Adipose tissue (tissue), 3 donors: Measurements from ENCODE around the gene OTOGL. TPM values are rescaled to one million over a fixed set of nuclear protein-coding genes. Genes with fewer than 3 reads are reported as not detected.
"Not testable (repeated sequence)": the region's sequence is repeated elsewhere in the genome, so short reads cannot be mapped to it uniquely, and the experiment has no call there.

Experiments used
- H3K27ac ChIP-seq: one replicate; pipeline ENCODE4 v1.5.1; 2013; ENCODE audit warnings: low read depth, low read length
- WGBS, 3 donors: extraction: QIAGEN DNeasy Blood & Tissue Kit; methylation state at CpG; one replicate each; pipeline ENCODE4 v1.1.7; 2013; 5-methylcytosine and 5-hydroxymethylcytosine counted together
- polyA plus RNA-seq, 3 donors: library from polyadenylated mRNA; stranded (reverse); fragments of 200-250 nt; gene quantifications; one replicate each; pipeline ENCODE4 v1.2.3, GENCODE V29; 2013
- donor health status: healthy with polysubstance abuse.
- donor health status: Bipolar disorder and iron deficiency.
- donor health status: healthy.

Gene OTOGL, protein sequence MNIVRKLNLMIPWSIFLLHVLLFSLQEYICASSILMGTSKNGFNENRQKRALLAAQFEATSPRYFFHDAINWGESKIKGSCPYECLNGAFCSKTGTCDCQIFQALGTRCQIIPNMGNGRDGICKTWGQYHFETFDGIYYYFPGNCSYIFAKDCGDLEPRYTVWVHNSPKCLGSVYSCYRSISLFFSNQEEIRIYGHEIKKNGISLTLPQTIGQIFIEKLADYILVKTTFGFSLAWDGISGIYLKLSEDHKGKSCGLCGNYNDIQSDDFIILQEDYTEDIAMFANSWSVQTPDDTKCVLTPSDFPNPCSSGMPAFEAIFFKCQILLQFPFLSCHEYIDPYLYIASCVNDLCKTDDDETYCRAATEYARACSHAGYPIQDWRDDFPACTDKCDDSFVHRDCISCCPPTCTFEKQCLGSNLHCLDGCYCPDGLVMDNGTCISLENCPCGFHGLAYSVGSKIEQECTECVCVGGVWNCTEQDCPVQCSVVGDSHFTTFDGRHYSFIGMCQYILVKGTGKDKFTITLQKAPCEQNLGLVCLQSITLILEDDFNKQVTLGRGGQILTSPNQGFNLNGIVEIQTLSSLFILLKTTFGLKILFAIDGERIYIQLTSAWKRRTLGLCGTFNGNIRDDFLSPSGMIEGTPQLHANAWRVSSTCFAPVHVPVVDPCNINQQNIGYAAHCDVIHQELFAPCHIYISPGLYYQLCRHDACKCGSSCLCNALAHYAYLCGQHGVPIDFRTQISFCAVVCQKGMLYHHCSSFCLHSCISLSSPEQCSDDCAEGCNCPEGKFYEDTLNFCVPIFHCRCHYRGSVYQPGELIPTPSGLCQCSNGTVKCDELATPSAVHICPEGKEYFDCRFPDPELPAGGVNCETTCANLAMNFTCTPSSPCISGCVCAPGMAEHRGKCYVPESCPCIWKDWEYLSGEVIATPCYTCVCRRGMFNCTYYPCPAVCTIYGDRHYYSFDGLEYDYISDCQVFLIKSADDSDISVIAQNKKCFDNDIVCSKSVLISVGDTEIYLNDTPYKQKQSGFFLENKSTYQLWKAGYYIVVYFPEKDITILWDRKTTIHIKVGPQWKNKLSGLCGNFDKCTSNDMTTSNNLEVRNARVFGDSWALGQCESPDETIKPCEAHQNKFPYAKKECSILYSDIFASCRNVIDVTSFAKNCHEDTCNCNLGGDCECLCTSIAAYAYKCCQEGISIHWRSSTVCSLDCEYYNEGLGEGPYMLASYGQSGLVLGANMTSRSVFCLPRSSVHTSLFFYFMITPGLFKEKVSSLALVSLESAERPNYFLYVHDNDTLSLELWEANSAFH (N-terminal part only)
- polyA plus RNA-seq = under 1 TPM; under 0.01 to 0.13 (median 0.03) TPM

DNA sequence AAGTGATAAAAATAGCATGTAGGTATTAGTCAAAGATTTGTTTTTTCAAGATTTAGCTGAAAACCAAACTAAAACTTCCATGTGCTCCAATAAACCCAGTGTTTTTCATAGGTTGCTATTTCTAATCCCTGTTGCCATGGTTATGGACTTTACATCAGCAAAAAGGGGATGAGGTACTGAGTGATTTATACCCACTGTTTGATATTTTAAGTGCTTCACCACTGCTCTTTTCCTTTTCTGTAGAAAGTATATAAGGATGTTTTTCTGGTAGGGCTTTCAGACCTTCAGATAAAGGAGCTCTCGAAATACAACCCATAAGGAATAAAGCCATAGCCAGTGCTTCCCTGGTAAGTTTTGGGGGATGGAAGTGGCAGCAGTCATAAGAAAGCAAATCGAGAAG lies at the start of gene OTOGL:
Gene OTOGL (plus strand): TSS at position 279 of the 400 bp plus-strand sequence. CDS start 109,895 bp downstream, outside the sequence.
- 70 to 93% (median 71%) methylated on average over 2 of the region's 2 CpGs for WGBS, 3 donors

DNA sequence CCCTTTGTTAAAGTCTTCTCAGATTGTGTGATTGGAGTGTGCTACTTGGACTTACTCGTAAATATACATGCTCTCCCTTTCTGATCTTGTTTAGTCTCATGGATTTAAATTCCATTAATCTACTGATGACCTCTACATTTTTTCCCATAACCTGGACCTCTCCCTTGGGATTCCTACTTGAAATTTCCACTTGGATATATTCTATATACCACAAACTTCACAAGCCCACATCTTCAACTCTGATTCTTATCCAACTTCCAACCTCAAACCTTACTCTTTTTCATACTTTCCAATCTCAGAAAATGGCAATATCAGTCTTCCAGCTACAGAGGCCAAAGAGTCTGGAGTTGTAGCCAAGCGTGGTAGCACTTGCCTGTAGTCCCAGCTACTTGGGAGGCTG lies 49.1 kb upstream of the OTOGL start:
- 85 to 88% (median 87%) methylated on average over 2 of the region's 2 CpGs for WGBS, 3 donors
- no peak overlapping the region for H3K27ac ChIP-seq

More for the DNA sequence above, at the start of gene OTOGL:
- H3K27ac ChIP-seq = no peak within 1 kb of the TSS

DNA sequence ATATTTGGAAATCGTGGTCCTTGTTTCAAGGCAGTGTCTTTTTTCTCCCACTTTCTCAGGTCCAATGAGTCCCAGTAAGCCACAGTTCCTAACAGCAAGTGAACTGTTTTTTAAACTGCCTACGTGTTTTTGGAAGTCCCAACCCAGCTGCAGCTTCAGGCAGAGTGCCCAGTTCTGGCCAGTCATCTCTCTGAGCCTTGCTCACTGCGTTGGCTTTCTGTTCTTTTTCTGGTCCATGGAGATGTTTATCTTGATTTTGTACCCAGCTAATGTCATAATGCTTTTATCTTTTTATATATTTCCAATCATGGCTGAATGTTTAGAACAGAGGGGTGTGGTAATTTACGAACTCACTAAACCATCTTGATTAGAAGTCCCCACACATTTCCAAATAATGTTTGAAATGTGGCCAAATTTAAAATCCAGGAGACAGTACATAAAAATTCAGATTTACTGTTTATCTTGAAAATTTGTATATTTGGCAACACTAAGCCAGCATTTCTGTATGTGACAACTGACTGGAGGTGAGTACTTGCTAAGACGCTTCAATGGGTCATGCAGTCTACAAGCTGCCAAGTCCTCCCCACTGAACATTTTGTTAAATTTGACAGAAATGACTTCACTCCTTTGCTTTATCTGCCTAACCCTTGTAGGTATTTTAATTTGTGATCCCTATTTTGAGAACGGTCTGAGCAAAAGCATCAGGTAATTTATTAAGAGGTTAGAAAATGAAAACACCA lies 46.1 kb upstream of the OTOGL start:
- 50 to 68% (median 51%) methylated on average over 6 of the region's 6 CpGs for WGBS, 3 donors
- H3K27ac ChIP-seq = no peak overlapping the region

DNA sequence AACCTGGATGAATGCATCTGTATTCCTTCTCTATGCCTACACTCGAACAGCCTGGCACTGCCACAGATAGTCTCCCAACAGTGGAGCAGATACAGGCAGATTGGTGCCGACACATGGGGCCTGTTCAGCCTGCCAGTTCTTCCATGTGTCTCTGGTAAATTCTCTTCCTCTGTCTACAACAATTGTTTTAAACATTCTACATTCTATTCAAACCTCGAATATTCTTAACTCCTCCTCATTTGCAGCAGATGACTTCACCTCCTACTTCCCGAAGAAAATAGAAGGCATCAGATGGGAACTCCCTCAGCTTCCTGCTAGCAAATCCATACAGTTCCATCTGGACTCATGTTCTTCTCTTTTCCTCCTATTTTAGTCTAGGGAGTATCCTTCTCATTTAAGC lies 43.1 kb upstream of the OTOGL start:
- WGBS, 3 donors = 65 to 89% (median 67%) methylated on average over 4 of the region's 4 CpGs
- no peak overlapping the region for H3K27ac ChIP-seq

DNA sequence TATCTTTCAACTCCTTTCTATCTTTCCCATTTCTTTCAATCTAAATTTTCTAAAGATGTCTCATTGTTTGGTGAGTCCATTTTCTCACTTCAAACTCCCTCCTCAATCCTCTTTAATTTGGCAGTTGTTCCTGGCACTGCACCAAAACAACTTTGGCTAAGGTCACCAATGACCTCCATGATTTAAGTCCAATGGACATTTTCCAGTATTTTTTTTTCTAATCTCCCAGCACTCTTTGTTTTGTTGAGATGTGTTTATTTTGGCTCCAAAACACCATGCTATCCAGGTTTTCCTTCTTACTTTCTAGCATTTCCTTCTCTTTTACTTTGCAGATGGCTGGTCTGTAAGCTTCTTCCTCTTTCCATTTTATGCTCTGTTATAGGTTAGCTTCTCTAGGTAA lies 42.5 kb upstream of the OTOGL start:
- H3K27ac ChIP-seq = no peak overlapping the region

DNA sequence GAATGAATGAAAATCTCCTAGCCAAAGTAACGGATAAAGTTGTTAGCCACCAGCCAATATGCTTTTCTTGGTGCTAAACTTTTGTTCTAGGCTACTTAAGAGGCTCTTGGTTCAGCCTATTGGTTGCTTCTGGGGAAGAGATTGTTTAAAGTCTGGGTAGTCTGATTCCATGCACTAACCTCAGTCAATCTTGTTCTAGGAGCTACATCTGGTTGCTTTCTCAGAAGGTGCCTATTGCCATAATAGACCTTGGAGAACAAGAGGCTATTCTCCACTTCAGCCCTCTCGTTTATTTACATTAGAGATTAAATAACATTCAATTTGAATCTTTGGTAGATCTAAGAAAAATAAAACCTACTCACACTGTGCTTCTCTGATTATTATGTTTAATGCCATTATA lies 40.8 kb upstream of the OTOGL start:
- 48 to 86% (median 83%) methylated on average over 2 of the region's 2 CpGs for WGBS, 3 donors
- no peak overlapping the region for H3K27ac ChIP-seq

DNA sequence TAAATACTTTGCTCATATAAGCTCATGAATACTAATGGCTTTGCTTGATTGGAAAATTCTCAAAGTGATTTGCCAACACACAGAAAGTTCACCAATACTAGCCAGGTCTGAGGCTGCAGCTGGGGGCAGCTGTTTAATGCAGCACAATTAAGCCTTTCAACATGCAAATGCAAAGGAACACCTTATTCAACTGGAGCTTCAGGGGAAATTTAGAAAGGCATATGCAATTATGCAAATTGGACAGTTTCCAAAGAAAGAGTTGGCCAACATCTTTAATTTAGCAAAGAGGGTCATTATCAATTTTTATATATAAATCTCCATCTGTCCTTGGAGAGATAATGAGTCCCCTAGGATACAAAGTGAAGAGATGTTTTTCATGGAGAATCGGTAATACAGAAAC lies 40.2 kb upstream of the OTOGL start:
- 51 to 90% (median 64%) methylated on average over 1 of the region's 1 CpG for WGBS, 3 donors
- no peak overlapping the region for H3K27ac ChIP-seq

DNA sequence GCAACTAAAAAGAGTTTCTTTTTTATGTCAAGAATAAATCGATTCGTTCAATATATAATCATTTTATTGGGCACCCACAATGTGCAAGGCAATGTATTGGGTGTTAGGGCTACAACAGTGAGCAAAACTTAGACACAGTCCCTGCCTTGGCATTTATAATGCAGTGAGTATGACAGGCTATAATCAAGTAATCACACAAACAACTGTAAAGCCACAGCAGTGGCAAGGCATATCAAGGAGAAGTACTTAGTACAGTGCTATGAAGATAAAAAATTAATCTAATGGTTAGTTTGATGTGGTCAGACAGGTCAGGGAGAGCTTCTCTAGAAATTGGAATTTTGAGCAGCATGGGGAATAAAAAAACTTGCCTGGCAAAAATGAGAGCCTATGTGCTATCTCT lies 39.5 kb upstream of the OTOGL start:
- 65 to 94% (median 67%) methylated on average over 2 of the region's 2 CpGs for WGBS, 3 donors
- no peak overlapping the region for H3K27ac ChIP-seq

DNA sequence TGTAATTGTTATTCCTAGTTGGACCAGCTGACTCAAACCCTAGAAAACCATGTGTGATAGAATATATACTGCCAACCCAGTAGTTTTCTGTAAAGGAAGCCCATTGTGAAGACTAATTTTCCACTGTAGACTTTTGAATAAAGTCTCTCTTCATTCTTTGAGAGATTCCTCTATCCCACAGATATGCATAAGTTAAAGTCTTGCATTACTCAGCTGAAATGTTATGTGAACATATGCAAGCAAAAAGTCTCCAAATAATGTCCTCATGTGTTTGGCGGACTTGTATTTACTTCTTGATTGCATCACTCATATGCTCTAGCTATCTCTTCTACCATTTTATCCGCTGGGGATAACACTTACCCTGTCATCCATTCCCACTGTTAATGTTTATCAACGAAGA lies 35.1 kb upstream of the OTOGL start:
- 85 to 93% (median 90%) methylated on average over 3 of the region's 3 CpGs for WGBS, 3 donors

DNA sequence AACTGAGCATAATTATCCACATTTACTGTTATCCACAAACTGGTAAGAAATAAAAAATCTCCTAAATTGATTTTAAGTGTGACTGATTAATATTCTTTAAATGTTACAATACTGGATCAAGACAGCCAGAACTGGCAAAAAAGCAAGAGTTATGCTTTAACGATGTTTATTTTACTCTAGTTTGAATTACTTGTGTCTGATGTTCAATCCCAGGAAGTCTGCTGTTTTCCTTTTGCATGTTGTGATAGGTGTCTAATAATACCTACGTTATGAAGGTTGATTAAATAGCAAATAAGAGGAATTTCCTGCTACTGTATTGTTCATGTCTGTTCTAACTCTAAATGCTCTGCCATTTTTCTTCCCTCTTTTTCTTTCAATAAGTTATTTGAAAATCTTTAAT lies 34.4 kb upstream of the OTOGL start:
- no peak overlapping the region for H3K27ac ChIP-seq
- 71 to 76% (median 75%) methylated on average over 2 of the region's 2 CpGs for WGBS, 3 donors

More for the DNA sequence above, 35.1 kb upstream of the OTOGL start:
- H3K27ac ChIP-seq = no peak overlapping the region

DNA sequence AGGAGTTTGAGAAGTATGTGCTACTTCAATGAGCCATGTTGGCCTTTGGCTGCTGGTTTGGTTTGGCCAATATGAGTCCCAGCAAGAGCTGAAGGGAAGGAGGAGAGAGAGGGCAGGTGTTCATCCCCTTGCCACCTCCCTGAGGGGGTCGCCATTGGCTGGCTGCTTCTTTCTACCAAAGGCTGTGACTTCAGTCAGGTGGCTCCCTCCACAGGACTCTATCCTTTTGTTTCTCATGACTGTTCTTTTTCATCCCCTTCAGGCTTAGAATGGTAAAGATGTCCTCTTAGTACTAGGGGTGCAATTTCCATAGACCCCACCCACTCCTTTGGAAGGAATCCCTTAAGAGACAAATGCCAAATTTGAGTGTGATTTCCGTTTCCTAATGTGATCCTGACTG lies 31.2 kb upstream of the OTOGL start:
- H3K27ac ChIP-seq = no peak overlapping the region
- WGBS, 3 donors = 61 to 80% (median 66%) methylated on average over 2 of the region's 2 CpGs

DNA sequence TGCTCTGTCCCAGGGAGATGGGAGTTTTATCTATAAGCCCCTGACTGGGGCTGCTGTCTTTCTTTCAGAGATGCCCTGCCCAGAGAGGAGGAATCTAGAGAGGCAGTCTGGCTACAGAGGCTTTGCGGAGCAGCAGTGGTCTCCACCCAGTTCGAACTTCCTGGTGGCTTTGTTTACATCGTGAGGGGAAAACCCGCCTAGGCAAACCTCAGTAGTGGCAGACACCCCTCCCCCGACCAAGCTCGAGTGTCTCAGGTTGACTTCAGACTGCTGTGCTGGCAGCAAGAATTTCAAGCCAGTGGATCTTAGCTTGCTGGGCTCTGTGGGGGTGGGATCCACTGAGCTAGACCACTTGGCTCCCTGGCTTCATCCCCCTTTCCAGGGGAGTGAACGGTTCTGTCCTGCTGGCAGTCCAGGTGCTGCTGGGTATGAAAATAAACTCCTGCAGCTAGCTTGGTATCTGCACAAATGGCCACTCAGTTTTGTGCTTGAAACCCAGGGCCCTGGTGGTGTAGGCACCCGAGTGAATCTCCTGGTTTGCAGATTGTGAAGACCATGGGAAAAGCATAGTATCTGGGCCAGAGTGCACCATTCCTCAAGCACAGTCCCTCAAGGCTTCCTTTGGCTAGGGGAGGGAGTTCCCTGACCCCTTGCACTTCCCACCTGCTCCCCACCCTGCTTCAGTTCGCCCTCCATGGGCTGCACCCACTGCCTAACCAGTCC lies 15.3 kb upstream of the OTOGL start:
- WGBS, 3 donors = 38 to 52% (median 41%) methylated on average over 9 of the region's 9 CpGs
- not testable (repeated sequence) for H3K27ac ChIP-seq

DNA sequence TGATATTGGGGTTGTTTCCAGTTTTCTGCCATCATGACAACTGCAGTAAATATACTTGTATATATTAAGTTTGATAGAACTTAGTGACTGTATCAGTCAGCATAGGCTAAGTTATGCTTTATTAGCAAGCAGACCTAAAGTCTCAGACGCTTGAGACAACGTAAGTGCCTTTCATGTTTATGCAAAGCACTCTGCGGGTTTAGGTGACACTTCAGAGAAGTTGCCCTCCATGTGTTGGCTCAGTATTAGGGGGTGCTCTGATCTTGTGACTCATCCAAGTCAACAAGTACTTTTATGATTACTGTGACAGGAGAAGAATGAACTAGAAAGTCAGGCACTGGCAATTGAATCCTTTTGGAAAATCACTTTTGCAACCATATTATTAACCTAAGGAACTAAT lies 13.3 kb upstream of the OTOGL start:
- no peak overlapping the region for H3K27ac ChIP-seq
- 89 to 96% (median 95%) methylated on average over 3 of the region's 3 CpGs for WGBS, 3 donors

DNA sequence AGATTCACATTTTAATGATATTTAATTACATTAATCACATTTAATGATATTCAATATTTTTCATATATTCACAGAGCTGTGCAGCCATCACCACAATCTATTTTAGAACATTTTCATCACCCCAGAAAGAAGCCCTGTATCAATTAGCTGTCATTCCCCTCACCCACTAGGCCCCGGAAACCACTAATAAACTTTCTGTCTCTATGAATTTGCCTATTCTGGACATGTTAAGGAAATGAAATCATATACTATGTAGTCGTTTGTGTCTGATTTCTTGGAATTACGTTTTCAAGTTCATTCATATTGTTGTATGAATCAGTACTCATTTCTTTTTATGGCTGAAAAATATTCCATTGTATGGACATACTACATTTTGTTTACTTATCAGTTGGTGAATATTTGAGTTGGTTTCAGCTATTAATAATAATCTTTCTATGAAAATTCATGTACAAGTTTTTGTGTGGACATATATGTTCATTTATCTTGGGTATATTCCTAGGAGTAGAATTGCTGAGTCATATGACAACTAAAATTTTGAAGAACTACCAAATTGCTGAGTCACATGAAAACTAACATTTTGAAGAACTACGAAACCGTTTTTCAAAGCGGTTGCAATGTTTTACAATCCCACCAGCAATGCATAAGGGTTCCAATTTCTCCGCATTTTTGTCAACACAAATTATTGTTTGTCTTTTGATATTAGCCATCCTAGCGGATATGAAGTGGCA lies 11.7 kb upstream of the OTOGL start:
- WGBS, 3 donors = 88 to 91% (median 89%) methylated on average over 8 of the region's 8 CpGs
- no peak overlapping the region for H3K27ac ChIP-seq

DNA sequence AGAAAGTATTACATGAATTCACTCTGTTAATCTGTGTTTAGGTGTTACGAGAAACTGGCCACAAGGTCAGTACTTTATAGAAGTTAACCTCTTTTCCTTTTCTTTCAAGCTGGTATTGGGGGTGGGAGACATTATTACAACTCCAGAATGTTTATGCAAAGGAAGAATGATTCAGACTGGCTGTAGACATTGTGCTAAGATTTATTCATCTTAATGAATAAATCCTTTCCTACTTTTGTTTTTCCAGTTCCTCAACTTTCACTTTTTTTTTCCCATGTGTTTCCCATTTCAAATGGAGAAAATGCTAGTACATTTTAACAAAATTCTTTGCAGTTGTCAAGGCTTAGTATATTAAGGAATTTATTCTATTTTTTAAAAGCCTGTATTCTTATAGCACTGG lies 1.3 kb downstream of the OTOGL start:
- H3K27ac ChIP-seq = no peak overlapping the region
- 77 to 82% (median 80%) methylated on average over 1 of the region's 1 CpG for WGBS, 3 donors

DNA sequence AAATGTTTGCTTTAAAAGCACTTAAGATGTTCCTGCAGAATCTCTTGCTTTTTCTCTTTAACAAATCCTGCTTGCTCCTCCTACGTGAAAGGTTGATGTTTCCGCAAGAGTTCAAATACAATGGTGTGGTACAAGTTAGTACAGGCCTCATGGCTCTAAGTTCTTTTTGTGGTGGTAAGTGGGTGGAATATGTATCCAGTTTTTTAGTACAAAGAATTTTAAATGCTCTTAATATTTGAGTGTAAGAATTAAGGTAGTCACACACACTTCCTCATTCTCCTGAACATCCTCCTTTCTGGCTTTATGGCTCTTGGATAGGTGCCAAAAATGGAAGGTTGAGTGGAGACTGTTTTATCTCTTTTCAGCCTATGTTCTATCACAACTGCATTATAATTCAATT lies 1.8 kb downstream of the OTOGL start:
- H3K27ac ChIP-seq = no peak overlapping the region
- WGBS, 3 donors = 67 to 92% (median 88%) methylated on average over 2 of the region's 2 CpGs

DNA sequence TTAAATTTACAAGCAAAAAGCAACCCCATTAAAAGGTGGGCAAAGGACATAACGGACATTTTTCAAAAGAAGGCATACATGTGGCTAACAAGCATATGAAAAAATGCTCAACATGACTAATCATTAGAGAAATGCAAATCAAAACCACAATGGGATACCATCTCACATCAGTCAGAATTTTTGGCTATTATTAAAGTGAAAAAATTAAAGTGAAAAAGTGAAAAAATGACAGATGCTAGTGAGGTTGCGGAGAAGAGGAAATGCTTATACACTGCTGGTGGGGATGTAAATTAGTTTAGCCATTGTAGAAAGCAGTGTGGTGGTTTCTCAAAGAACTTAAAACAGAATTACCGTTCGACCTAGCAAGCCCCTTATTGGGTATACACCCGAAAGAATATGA lies 7.9 kb downstream of the OTOGL start:
- H3K27ac ChIP-seq = no peak overlapping the region
- WGBS, 3 donors = 88 to 94% (median 94%) methylated on average over 5 of the region's 5 CpGs
